K562 (cell line): ENCODE measurements around the gene UBALD2. TPM values are rescaled to one million over a fixed set of nuclear protein-coding genes. Genes with fewer than 3 reads are reported as not detected.
A peak's percentile ranks its signal among the peaks of the same experiment; 100 is the strongest.

ENCODE experiments used
- ARHGAP35 ChIP-seq: fragments of 450-650 bp; IDR thresholded peaks from 2 replicates; pipeline ENCODE4 v1.6.1; 2018; ENCODE audit not compliant: partially characterized antibody
- E2F3 ChIP-seq: fragments of 250-450 bp; sonication (Bioruptor Pico); IDR thresholded peaks from 2 replicates; pipeline ENCODE4 v1.4.0; 2020; ENCODE audit warnings: mild to moderate bottlenecking
- HNRNPLL ChIP-seq: fragments of 200-400 bp; formaldehyde crosslinking; IDR thresholded peaks from 2 replicates; pipeline ENCODE4 v1.6.1; 2017; ENCODE audit warnings: low read length, low read depth, mild to moderate bottlenecking; ENCODE audit not compliant: poor library complexity, severe bottlenecking
- HOXB6 ChIP-seq: fragments of 250-450 bp; sonication (Bioruptor Pico); IDR thresholded peaks from 2 replicates; pipeline ENCODE4 v1.5.1; 2022; ENCODE audit warnings: mild to moderate bottlenecking, borderline replicate concordance
- MCM5 ChIP-seq: fragments of 450-650 bp; IDR thresholded peaks from 2 replicates; pipeline ENCODE4 v1.6.1; 2016; ENCODE audit warnings: low read depth
- MTA1 ChIP-seq: fragments of 450-650 bp; IDR thresholded peaks from 2 replicates; pipeline ENCODE4 v1.6.1; 2017; ENCODE audit warnings: borderline replicate concordance
- PTBP1 ChIP-seq: fragments of 200-400 bp; formaldehyde crosslinking; IDR thresholded peaks from 2 replicates; pipeline ENCODE4 v1.6.1; 2017; ENCODE audit warnings: low read depth, low read length
- PURB ChIP-seq: sonication (generic); formaldehyde crosslinking; IDR thresholded peaks from 2 replicates; pipeline ENCODE4 v1.9.0; 2021; ENCODE audit warnings: low read depth, mild to moderate bottlenecking, missing genetic modification reagents
- RCOR1 ChIP-seq, 2 experiments: IDR thresholded peaks; 2 replicates each; pipeline ENCODE4 v1.6.1; 2012; ENCODE audit warnings: low read depth in 2 of 2, low read length in 2 of 2, borderline replicate concordance in 1 of 2, improper control_type of control experiment in 1 of 2
- SMARCC2 ChIP-seq: fragments of 450-650 bp; IDR thresholded peaks from 2 replicates; pipeline ENCODE4 v1.6.1; 2017; ENCODE audit warnings: antibody characterized with exemption, moderate library complexity, mild to moderate bottlenecking, low read depth
- SNIP1 ChIP-seq: fragments of 450-650 bp; IDR thresholded peaks from 2 replicates; pipeline ENCODE4 v1.7.1; 2017; ENCODE audit warnings: low read depth, mild to moderate bottlenecking
- TAF15 ChIP-seq: fragments of 200-400 bp; formaldehyde crosslinking; IDR thresholded peaks from 2 replicates; pipeline ENCODE4 v1.6.1; 2017; ENCODE audit warnings: mild to moderate bottlenecking, low read depth, low read length, moderate library complexity
- TBL1XR1 ChIP-seq, 2 experiments: IDR thresholded peaks; 2 replicates each; pipeline ENCODE4 v1.6.1; 2012; ENCODE audit warnings: improper control_type of control experiment in 2 of 2, low read length in 2 of 2, mild to moderate bottlenecking in 1 of 2
- TRIM24 ChIP-seq, 2 experiments: fragments of 450-650 bp; IDR thresholded peaks; 2 replicates each; pipeline ENCODE4 v1.6.1; 2016
- ZNF592 ChIP-seq: fragments of 450-650 bp; IDR thresholded peaks from 2 replicates; pipeline ENCODE4 v1.6.1; 2017; ENCODE audit warnings: antibody characterized with exemption, mild to moderate bottlenecking
- ZNF76 ChIP-seq: fragments of 250-450 bp; sonication (Bioruptor Pico); IDR thresholded peaks from 2 replicates; pipeline ENCODE4 v1.4.0; 2020; ENCODE audit warnings: mild to moderate bottlenecking, moderate library complexity, borderline replicate concordance
- polyA plus RNA-seq, 8 experiments: library from polyadenylated mRNA; depleted of rRNA in 4 of 8; stranded (reverse) in 5 of 8; unstranded in 3 of 8; fragments of >200 nt; fragmentation: Nextera tagmentation in 2 of 8; fragmentation: Illumina TruSeq in 1 of 8; extraction: Ambion mirVana in 2 of 8; extraction: Trizol in 1 of 8; gene quantifications; 2 replicates each; pipeline versions ENCODE4 v1.2.1 to v1.2.3, GENCODE V29; 2011 to 2014; ENCODE audit warnings: inconsistent platforms in 1 of 8, missing spikeins in 1 of 8
- total RNA-seq, 7 experiments: library from RNA; depleted of rRNA in 6 of 7; stranded (reverse); fragments of >200 nt in 6 of 7; fragmentation: Illumina TruSeq in 2 of 7; extraction: Trizol in 2 of 7; gene quantifications; 2 replicates each; pipeline versions ENCODE4 v1.2.1 to v1.2.3, GENCODE V29; 2011 to 2021; ENCODE audit warnings: low replicate concordance in 1 of 7
- TF ChIP-seq, protein P1 (sequence below): sonication (generic); formaldehyde crosslinking; IDR thresholded peaks from 2 replicates; pipeline ENCODE4 v1.8.0; 2023; ENCODE audit warnings: mild to moderate bottlenecking, missing genetic modification reagents
- TF ChIP-seq, protein P2 (sequence below): fragments of 200-400 bp; formaldehyde crosslinking; IDR thresholded peaks from 2 replicates; pipeline ENCODE4 v1.6.1; 2017; ENCODE audit warnings: mild to moderate bottlenecking, low read depth, low read length, moderate library complexity

The UBALD2 gene
- total and polyA plus RNA-seq, 9 of the 15 experiments (the other 6 are each of a cell fraction or from before 2014, with no cell fraction given): 2.3 to 94.1 (median 25.3) TPM

DNA sequence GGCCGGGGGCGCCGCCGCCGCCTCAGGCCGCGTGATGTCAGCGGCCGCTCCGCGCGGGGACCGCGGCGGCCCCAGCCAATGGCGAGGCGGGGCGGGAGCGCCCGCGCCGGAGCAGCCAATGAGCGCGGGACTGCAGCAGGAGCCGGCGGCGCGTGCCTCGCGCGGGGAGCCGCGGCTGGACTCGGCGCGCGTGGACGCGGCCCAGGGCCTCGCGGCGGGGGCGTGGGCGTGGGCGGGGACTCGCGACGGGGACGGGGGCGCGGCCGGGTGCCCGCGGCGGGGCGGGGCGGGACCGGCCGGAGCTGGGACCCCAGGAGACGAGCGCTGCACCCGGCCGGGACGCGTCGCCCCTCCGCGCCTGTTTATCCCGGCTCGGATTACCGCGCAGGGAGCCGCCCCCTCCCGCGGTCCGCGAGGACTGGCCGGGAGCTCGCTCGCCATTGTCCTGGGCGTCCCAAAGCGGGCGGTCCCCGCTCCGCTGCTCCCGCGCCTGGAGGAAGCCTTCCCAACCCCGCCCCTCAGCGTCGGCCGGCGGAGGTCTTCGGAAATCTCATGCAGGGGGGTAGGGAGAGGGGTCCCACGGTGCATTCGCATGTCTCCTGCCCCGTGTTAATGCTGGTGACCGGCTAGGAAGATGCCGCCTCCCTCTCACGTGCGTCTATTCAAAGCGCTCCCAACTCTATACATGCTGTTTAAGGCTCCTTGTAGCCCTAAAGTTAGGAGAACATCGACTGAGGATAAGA is 24.5 kb upstream of the UBALD2 start, which contains the start of gene RNF157 (continued):
- TF ChIP-seq PURB (CRISPR knock-in tag): no peak
- TF ChIP-seq TBL1XR1 (IDR thresholded peaks at IDR 0.05; ENCODE audit: low read length in 2 of 2): no peak
- TF ChIP-seq RCOR1 (IDR thresholded peaks at IDR 0.05; ENCODE audit: borderline replicate concordance in 1 of 2, low read depth in 2 of 2, low read length in 2 of 2): 0 out of 4 replicates have a peak, but pooled peaks of 1 of the 2 experiments have one; percentile 32
- no peak for TF ChIP-seq HOXB6 (CRISPR knock-in tag)
- TF ChIP-seq SMARCC2: no peak
- no peak for TF ChIP-seq TAF15
- 0 out of 2 replicates have a peak, but pooled peaks have one; percentile 41 for TF ChIP-seq ZNF592
- no peak for TF ChIP-seq PTBP1
- TF ChIP-seq ARHGAP35: no peak
- TF ChIP-seq TRIM24 (IDR thresholded peaks at IDR 0.05): no peak
- no peak for TF ChIP-seq ZNF76 (CRISPR knock-in tag)
- no peak for TF ChIP-seq MCM5
- TF ChIP-seq, protein P1, sequence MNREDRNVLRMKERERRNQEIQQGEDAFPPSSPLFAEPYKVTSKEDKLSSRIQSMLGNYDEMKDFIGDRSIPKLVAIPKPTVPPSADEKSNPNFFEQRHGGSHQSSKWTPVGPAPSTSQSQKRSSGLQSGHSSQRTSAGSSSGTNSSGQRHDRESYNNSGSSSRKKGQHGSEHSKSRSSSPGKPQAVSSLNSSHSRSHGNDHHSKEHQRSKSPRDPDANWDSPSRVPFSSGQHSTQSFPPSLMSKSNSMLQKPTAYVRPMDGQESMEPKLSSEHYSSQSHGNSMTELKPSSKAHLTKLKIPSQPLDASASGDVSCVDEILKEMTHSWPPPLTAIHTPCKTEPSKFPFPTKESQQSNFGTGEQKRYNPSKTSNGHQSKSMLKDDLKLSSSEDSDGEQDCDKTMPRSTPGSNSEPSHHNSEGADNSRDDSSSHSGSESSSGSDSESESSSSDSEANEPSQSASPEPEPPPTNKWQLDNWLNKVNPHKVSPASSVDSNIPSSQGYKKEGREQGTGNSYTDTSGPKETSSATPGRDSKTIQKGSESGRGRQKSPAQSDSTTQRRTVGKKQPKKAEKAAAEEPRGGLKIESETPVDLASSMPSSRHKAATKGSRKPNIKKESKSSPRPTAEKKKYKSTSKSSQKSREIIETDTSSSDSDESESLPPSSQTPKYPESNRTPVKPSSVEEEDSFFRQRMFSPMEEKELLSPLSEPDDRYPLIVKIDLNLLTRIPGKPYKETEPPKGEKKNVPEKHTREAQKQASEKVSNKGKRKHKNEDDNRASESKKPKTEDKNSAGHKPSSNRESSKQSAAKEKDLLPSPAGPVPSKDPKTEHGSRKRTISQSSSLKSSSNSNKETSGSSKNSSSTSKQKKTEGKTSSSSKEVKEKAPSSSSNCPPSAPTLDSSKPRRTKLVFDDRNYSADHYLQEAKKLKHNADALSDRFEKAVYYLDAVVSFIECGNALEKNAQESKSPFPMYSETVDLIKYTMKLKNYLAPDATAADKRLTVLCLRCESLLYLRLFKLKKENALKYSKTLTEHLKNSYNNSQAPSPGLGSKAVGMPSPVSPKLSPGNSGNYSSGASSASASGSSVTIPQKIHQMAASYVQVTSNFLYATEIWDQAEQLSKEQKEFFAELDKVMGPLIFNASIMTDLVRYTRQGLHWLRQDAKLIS: 0 out of 2 replicates have a peak, but pooled peaks have one; percentile 28
- TF ChIP-seq MTA1: 0 out of 2 replicates have a peak, but pooled peaks have one; percentile 23
- TF ChIP-seq HNRNPLL: no peak
- TF ChIP-seq, protein P2, sequence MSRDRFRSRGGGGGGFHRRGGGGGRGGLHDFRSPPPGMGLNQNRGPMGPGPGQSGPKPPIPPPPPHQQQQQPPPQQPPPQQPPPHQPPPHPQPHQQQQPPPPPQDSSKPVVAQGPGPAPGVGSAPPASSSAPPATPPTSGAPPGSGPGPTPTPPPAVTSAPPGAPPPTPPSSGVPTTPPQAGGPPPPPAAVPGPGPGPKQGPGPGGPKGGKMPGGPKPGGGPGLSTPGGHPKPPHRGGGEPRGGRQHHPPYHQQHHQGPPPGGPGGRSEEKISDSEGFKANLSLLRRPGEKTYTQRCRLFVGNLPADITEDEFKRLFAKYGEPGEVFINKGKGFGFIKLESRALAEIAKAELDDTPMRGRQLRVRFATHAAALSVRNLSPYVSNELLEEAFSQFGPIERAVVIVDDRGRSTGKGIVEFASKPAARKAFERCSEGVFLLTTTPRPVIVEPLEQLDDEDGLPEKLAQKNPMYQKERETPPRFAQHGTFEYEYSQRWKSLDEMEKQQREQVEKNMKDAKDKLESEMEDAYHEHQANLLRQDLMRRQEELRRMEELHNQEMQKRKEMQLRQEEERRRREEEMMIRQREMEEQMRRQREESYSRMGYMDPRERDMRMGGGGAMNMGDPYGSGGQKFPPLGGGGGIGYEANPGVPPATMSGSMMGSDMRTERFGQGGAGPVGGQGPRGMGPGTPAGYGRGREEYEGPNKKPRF: no peak
- TF ChIP-seq SNIP1: no peak
- no peak for TF ChIP-seq E2F3 (CRISPR knock-in tag)
